Tibial nerve (tissue), 4 donors: Measurements from ENCODE around the gene SALL4. TPM values are rescaled to one million over a fixed set of nuclear protein-coding genes. Genes with fewer than 3 reads are reported as not detected.

Experiments
- DNase-seq, 2 donors: peaks; one replicate each; pipeline ENCODE4 v3.0.0-alpha.2; 2019; ENCODE audit warnings: low spot score in 2 of 2
- H3K27ac ChIP-seq, 4 donors: fragments of 200-600 bp; sonication (generic) in 3 of 4; one replicate each; pipeline ENCODE4 v1.5.1; 2017 to 2019; ENCODE audit warnings: mild to moderate bottlenecking in 1 of 4
- H3K27me3 ChIP-seq, 2 donors: fragments of 200-600 bp; sonication (generic) in 1 of 2; one replicate each; pipeline versions ENCODE4 v1.5.1 to v1.6.0; 2017 to 2019
- H3K36me3 ChIP-seq, 3 donors: fragments of 200-600 bp; sonication (generic); one replicate each; pipeline ENCODE4 v1.5.1; 2018 to 2019
- H3K4me1 ChIP-seq, 4 donors: fragments of 200-600 bp; sonication (generic) in 3 of 4; one replicate each; pipeline ENCODE4 v1.5.1; 2017 to 2019
- H3K4me3 ChIP-seq, 4 donors: fragments of 200-600 bp; sonication (generic) in 3 of 4; one replicate each; pipeline ENCODE4 v1.5.1; 2017 to 2019; ENCODE audit warnings: mild to moderate bottlenecking in 1 of 4, moderate library complexity in 1 of 4
- H3K9me3 ChIP-seq, 4 donors: fragments of 200-600 bp; sonication (generic) in 3 of 4; one replicate each; pipeline ENCODE4 v1.5.1; 2017 to 2019
- EP300 ChIP-seq, 2 donors: sonication (generic); formaldehyde crosslinking; IDR thresholded peaks; one replicate each; pipeline ENCODE4 v1.6.1; 2017; ENCODE audit warnings: antibody characterized with exemption in 2 of 2, mild to moderate bottlenecking in 1 of 2
- POLR2A ChIP-seq, 2 donors: fragments of 450-650 bp; IDR thresholded peaks; one replicate each; pipeline ENCODE4 v1.6.1; 2017; ENCODE audit warnings: antibody characterized with exemption in 2 of 2, mild to moderate bottlenecking in 2 of 2, moderate library complexity in 2 of 2
- WGBS, 2 donors: methylation state at CpG; one replicate each; pipeline ENCODE4 v1.1.5; 2018; 5-methylcytosine and 5-hydroxymethylcytosine counted together
- total RNA-seq, 4 donors: library from RNA; depleted of rRNA; stranded (reverse); fragments of >200 nt; gene quantifications; one replicate each; pipeline ENCODE4 v1.1.0, GENCODE V29; 2016
- TF ChIP-seq, protein P1 (sequence below), 5 experiments: fragments of 200-600 bp in 3 of 5; fragments of 450-650 bp in 2 of 5; sonication (generic) in 3 of 5; IDR thresholded peaks; one replicate each; pipeline ENCODE4 v1.5.1; 2016 to 2019; ENCODE audit warnings: antibody characterized with exemption in 5 of 5, mild to moderate bottlenecking in 3 of 5, moderate library complexity in 2 of 5

SALL4 gene
- total RNA-seq, 4 donors from 2014 or later = 0.39 to 1.2 (median 0.54) TPM

DNA sequence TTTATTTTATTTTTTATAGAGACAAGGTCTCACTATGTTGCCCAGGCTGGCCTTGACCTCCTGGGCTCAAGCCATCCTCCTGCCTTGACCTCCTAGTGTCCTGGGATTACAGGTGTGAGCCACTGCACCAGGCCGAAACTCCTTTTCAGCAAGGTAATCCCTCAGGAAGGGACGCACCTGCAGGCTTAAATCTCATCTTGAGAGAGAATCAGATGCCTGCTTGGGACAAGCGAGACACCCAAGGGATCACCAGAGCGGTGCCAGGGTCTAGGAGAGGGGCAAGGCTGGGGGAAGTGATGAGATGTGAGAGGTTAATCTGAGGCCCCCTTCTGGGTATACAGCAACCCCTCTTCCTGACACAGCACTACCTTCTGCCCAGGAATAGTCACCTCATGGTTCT, 30.1 kb downstream of the SALL4 start:
- no peak for DNase-seq
- H3K27ac ChIP-seq = no peak overlapping the region
- no peaks in the 10 kb centered on the region for H3K36me3 ChIP-seq
- TF ChIP-seq POLR2A (IDR thresholded peaks at IDR 0.05) (no peak), EP300 (IDR thresholded peaks at IDR 0.05) (no peak)
- TF ChIP-seq, protein P1, sequence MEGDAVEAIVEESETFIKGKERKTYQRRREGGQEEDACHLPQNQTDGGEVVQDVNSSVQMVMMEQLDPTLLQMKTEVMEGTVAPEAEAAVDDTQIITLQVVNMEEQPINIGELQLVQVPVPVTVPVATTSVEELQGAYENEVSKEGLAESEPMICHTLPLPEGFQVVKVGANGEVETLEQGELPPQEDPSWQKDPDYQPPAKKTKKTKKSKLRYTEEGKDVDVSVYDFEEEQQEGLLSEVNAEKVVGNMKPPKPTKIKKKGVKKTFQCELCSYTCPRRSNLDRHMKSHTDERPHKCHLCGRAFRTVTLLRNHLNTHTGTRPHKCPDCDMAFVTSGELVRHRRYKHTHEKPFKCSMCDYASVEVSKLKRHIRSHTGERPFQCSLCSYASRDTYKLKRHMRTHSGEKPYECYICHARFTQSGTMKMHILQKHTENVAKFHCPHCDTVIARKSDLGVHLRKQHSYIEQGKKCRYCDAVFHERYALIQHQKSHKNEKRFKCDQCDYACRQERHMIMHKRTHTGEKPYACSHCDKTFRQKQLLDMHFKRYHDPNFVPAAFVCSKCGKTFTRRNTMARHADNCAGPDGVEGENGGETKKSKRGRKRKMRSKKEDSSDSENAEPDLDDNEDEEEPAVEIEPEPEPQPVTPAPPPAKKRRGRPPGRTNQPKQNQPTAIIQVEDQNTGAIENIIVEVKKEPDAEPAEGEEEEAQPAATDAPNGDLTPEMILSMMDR (IDR thresholded peaks at IDR 0.05) = no peak
- H3K27me3 ChIP-seq = peaks cover 0 to 8% of the 10 kb centered on the region in 2 donors
- peaks cover 0 to 8% (median 0%) of the 10 kb centered on the region in 4 donors for H3K4me1 ChIP-seq
- no peaks in the 10 kb centered on the region for H3K9me3 ChIP-seq
- no peak overlapping the region for H3K4me3 ChIP-seq
- WGBS, 2 donors = 87 to 99% methylated on average over 4 of the region's 4 CpGs

DNA sequence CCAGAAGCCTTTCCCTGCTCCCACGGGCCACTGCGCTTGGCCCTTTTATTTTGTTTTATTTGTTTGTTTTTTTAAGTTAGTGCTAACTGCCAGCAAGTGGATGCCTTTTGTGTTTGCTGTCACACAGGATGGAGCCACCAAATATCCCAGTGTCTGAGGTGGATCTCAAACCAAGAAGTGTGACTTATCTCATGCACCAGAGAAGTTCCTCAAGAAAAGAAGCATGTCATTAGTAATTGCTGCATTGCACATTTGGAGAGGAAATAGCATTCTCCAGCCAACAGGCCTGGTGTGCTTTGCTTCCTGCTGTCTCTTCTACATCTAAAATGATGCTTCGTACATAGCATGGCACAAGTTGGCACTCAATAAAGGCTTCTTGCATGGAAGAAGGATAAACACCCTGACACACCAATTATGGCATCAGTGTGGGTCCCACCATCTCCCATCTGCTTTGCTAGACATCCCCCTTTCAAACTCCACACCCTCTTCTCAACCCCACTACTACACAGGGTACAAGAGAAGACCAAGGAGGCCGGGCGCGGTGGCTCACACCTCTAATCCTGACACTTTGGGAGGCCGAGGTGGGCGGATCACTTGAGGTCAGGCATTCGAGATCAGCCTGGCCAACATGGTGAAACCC, 32.2 kb downstream of the SALL4 start:
- WGBS, 2 donors = 89 to 94% methylated on average over 9 of the region's 9 CpGs
- Histone ChIP-seq H3K27me3 (peaks cover 0 to 12% of the 10 kb centered on the region in 2 donors), H3K9me3 (no peaks in the 10 kb centered on the region), H3K4me3 (no peak overlapping the region), H3K4me1 (peaks cover 0 to 19% (median 0%) of the 10 kb centered on the region in 4 donors), H3K36me3 (no peaks in the 10 kb centered on the region), H3K27ac (no peak overlapping the region)
- no peak for DNase-seq
- no peak for TF ChIP-seq EP300 (IDR thresholded peaks at IDR 0.05)
- TF ChIP-seq, protein P1 (IDR thresholded peaks at IDR 0.05) = no peak
- TF ChIP-seq POLR2A (IDR thresholded peaks at IDR 0.05) = no peak

DNA sequence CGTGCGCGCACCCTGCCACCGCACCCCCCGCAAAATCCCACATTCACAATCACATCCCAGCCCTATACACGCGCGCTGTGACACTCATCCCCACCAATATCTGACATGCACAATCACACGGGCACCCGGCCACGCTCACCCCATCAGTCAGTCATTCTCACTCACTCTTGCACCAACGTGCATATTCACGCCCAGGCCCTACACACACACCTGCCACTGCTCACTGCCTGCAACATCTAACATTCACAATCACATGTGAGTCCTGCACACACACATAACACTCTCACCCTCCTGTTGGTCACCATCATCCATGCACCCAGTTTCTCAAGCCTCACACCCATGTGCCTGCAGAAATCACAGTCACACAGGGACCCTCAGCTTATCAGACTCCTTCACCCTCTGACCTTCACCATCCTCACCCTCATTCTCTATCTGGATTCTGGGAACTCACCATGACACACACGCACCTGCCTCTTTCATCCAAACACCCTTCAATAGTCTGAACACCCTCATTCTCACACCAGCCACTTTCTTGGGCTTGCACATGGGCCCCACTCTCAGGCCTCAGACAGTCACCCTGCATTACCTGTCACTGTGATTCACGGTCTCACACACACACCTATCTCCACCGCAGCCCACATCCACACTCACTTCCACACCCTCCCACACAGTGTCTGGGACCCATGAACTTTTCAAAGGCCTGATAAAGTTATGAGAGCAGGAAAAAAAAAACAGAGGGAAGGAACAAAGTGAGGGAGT, 33.4 kb downstream of the SALL4 start:
- DNase-seq = no peak
- Histone ChIP-seq H3K4me3 (peak overlapping the region in 1 of 4 donors; percentile 31), H3K9me3 (no peaks in the 10 kb centered on the region), H3K4me1 (peaks cover 0 to 19% (median 0%) of the 10 kb centered on the region in 4 donors), H3K27ac (no peak overlapping the region), H3K27me3 (peaks cover 0 to 12% of the 10 kb centered on the region in 2 donors), H3K36me3 (no peaks in the 10 kb centered on the region)
- WGBS, 2 donors = 39 to 45% methylated on average over 8 to 13 of the region's 16 CpGs
- TF ChIP-seq, protein P1 (IDR thresholded peaks at IDR 0.05) = no peak
- no peak for TF ChIP-seq EP300 (IDR thresholded peaks at IDR 0.05)
- no peak for TF ChIP-seq POLR2A (IDR thresholded peaks at IDR 0.05)

DNA sequence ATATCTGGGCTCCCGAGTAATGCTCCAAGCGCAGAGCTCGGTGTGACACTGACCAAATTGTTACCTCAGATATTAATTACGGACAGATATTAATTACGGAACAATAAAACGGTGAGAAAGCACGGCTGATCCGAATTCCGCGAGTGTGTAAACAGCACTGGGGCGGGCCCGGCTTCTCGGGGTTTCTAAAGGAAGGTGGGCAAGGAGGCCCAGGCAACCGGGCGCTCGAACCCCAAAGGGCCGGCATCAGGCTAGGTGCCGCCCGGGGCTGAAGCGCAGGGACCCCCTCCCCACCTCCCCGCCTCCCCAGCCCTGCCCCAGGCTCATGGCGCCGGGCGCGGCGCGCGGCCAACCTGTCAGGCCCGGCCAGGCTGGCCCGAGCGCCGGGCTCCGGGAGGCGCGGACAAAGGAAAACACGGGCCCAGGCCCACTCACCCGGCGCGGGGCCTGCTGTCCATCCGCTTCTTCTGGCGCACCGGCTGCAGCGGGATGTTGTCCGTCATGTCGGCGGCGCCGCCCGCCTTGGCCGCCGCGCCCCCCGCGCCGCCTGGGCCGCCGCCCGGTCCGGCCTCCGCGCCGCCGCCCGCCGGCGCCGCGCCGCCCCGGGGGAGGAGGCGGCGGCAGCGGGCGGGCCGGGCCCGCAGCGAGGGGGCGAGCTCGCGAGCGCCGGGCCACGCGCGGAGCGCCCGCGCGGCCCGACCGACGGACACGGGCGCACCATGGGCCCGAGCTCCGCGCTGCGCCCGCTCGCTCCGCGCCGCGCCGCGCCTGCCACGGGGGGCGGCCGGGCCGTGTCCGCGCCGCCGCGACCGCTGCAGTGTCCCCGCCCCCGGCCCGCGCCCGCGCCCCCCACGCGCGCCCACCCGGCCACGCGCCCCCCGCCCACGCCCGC, 34.2 kb downstream of the SALL4 start, which contains the start of gene ATP9A:
Gene ATP9A (minus strand): TSS at position 524 of the 892 bp plus-strand sequence. CDS start 21 bp downstream, at position 503.
- peaks cover 0 to 19% (median 0%) of the 10 kb centered on the region in 4 donors for H3K4me1 ChIP-seq
- peaks cover 0 to 12% of the 10 kb centered on the region in 2 donors for H3K27me3 ChIP-seq
- no peaks in the 10 kb centered on the region for H3K36me3 ChIP-seq
- peak within 1 kb of the TSS; percentile 43 to 84 (median 60) for H3K27ac ChIP-seq
- WGBS, 2 donors = 0 to 1% methylated on average over 55 to 72 of the region's 131 CpGs
- no peaks in the 10 kb centered on the region for H3K9me3 ChIP-seq
- H3K4me3 ChIP-seq = peak within 1 kb of the TSS; percentile 55 to 84 (median 64)
- DNase-seq = peak in 1 of 2 donors; percentile 16
- TF ChIP-seq POLR2A (IDR thresholded peaks at IDR 0.05) = no peak
- TF ChIP-seq, protein P1 (IDR thresholded peaks at IDR 0.05) = no peak
- no peak for TF ChIP-seq EP300 (IDR thresholded peaks at IDR 0.05)
